HCT116 (cell line): ENCODE results near the gene CD40LG.

Experiments used
- CEBPB ChIP-seq: IDR thresholded peaks from 2 replicates; pipeline ENCODE4 v1.6.1; 2012; ENCODE audit warnings: low read depth
- EZH2 ChIP-seq: fragments of 200-600 bp; sonication (generic); IDR thresholded peaks from 2 replicates; pipeline ENCODE4 v1.6.1; 2017; ENCODE audit warnings: antibody characterized with exemption, mixed run types
- JUND ChIP-seq: IDR thresholded peaks from 2 replicates; pipeline ENCODE4 v1.6.1; 2012
- POLR2A ChIP-seq: IDR thresholded peaks from 2 replicates; pipeline ENCODE4 v1.7.0; 2011; ENCODE audit warnings: borderline replicate concordance; ENCODE audit not compliant: insufficient read depth, insufficient read length; ENCODE audit errors: extremely low read depth
- POLR2AphosphoS5 ChIP-seq: IDR thresholded peaks from 2 replicates; pipeline ENCODE4 v1.6.1; 2011; ENCODE audit warnings: mild to moderate bottlenecking, low read depth, low read length, moderate library complexity
- RAD21 ChIP-seq: IDR thresholded peaks from 2 replicates; pipeline ENCODE4 v1.6.1; 2012; ENCODE audit warnings: low read depth, mild to moderate bottlenecking
- SIN3A ChIP-seq: IDR thresholded peaks from 2 replicates; pipeline ENCODE4 v1.6.1; 2012; ENCODE audit warnings: low read depth
- SP1 ChIP-seq: IDR thresholded peaks from 2 replicates; pipeline ENCODE4 v1.6.1; 2012; ENCODE audit warnings: low read depth
- ZFX ChIP-seq: fragments of 450-650 bp; IDR thresholded peaks from 2 replicates; pipeline ENCODE4 v1.6.1; 2017
- ZNF274 ChIP-seq: fragments of 200-500 bp; sonication (Bioruptor generic); IDR thresholded peaks from 2 replicates; pipeline ENCODE4 v1.6.1; 2014; ENCODE audit warnings: mild to moderate bottlenecking, low read depth, low read length, inconsistent platforms
- TF ChIP-seq, protein P1 (sequence below), 3 experiments: fragments of 200-600 bp in 1 of 3; sonication (generic) in 1 of 3; IDR thresholded peaks in 2 of 3; conservative IDR thresholded peaks in 1 of 3; 2 replicates each; pipeline ENCODE4 v1.5.1; 2012 to 2017; ENCODE audit warnings: low read depth in 2 of 3, low read length in 2 of 3, antibody characterized with exemption in 1 of 3, borderline replicate concordance in 1 of 3, control low read depth in 1 of 3, mild to moderate bottlenecking in 1 of 3, mixed read lengths in 1 of 3, mixed run types in 1 of 3, moderate library complexity in 1 of 3; ENCODE audit not compliant: insufficient read depth in 1 of 3
- TF ChIP-seq, protein P2 (sequence below): IDR thresholded peaks from 2 replicates; pipeline ENCODE4 v1.6.1; 2012; ENCODE audit warnings: low read depth
- TF ChIP-seq, protein P3 (sequence below): IDR thresholded peaks from 2 replicates; pipeline ENCODE4 v1.6.1; 2012
- TF ChIP-seq, protein P4 (sequence below): IDR thresholded peaks from 2 replicates; pipeline ENCODE4 v1.6.1; 2011; ENCODE audit warnings: mild to moderate bottlenecking, low read length, moderate library complexity; ENCODE audit not compliant: insufficient replicate concordance; ENCODE audit errors: extremely low read depth

DNA sequence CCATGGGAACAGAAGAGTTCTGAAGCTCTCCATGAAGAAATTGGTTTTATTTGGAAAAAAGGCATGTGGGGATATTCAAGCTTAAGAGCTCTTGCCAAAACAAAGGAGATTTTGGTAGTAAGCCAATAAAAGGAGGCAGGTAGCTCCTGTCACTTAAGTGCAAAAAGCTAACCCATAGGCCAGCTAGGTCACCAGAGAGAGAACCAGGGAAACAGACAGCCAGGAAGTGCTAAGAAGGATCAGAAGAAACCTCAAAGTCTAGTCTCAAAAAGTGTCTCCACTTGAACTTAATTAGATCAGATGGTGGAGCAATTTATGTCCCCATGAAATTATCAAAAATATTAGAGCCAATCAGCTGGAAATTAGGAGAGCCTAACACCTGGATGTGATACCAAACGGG lies 49.2 kb downstream of the CD40LG start:
- TF ChIP-seq RAD21 (no peak), ZFX (no peak), JUND (no peak), POLR2A (no peak), POLR2AphosphoS5 (no peak), SP1 (no peak), CEBPB (no peak), EZH2 (no peak), ZNF274 (no peak), SIN3A (no peak)
- TF ChIP-seq, protein P1, sequence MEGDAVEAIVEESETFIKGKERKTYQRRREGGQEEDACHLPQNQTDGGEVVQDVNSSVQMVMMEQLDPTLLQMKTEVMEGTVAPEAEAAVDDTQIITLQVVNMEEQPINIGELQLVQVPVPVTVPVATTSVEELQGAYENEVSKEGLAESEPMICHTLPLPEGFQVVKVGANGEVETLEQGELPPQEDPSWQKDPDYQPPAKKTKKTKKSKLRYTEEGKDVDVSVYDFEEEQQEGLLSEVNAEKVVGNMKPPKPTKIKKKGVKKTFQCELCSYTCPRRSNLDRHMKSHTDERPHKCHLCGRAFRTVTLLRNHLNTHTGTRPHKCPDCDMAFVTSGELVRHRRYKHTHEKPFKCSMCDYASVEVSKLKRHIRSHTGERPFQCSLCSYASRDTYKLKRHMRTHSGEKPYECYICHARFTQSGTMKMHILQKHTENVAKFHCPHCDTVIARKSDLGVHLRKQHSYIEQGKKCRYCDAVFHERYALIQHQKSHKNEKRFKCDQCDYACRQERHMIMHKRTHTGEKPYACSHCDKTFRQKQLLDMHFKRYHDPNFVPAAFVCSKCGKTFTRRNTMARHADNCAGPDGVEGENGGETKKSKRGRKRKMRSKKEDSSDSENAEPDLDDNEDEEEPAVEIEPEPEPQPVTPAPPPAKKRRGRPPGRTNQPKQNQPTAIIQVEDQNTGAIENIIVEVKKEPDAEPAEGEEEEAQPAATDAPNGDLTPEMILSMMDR (IDR thresholded peaks at IDR 0.05 in 2 of 3, conservative IDR thresholded peaks at IDR 0.05 in 1 of 3; ENCODE audit: borderline replicate concordance in 1 of 3, insufficient read depth in 1 of 3, low read depth in 2 of 3, low read length in 2 of 3), result no peak
- TF ChIP-seq, protein P2, sequence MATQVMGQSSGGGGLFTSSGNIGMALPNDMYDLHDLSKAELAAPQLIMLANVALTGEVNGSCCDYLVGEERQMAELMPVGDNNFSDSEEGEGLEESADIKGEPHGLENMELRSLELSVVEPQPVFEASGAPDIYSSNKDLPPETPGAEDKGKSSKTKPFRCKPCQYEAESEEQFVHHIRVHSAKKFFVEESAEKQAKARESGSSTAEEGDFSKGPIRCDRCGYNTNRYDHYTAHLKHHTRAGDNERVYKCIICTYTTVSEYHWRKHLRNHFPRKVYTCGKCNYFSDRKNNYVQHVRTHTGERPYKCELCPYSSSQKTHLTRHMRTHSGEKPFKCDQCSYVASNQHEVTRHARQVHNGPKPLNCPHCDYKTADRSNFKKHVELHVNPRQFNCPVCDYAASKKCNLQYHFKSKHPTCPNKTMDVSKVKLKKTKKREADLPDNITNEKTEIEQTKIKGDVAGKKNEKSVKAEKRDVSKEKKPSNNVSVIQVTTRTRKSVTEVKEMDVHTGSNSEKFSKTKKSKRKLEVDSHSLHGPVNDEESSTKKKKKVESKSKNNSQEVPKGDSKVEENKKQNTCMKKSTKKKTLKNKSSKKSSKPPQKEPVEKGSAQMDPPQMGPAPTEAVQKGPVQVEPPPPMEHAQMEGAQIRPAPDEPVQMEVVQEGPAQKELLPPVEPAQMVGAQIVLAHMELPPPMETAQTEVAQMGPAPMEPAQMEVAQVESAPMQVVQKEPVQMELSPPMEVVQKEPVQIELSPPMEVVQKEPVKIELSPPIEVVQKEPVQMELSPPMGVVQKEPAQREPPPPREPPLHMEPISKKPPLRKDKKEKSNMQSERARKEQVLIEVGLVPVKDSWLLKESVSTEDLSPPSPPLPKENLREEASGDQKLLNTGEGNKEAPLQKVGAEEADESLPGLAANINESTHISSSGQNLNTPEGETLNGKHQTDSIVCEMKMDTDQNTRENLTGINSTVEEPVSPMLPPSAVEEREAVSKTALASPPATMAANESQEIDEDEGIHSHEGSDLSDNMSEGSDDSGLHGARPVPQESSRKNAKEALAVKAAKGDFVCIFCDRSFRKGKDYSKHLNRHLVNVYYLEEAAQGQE, result no peak
- TF ChIP-seq, protein P3, sequence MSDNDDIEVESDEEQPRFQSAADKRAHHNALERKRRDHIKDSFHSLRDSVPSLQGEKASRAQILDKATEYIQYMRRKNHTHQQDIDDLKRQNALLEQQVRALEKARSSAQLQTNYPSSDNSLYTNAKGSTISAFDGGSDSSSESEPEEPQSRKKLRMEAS, result no peak
- TF ChIP-seq, protein P4, sequence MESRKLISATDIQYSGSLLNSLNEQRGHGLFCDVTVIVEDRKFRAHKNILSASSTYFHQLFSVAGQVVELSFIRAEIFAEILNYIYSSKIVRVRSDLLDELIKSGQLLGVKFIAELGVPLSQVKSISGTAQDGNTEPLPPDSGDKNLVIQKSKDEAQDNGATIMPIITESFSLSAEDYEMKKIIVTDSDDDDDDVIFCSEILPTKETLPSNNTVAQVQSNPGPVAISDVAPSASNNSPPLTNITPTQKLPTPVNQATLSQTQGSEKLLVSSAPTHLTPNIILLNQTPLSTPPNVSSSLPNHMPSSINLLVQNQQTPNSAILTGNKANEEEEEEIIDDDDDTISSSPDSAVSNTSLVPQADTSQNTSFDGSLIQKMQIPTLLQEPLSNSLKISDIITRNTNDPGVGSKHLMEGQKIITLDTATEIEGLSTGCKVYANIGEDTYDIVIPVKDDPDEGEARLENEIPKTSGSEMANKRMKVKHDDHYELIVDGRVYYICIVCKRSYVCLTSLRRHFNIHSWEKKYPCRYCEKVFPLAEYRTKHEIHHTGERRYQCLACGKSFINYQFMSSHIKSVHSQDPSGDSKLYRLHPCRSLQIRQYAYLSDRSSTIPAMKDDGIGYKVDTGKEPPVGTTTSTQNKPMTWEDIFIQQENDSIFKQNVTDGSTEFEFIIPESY, result no peak
